NOMO-1 treated with DMSO at 0.1 percent for 48 hours (cell line): Measurements from ENCODE around the gene MKNK2.
"Not testable (repeated sequence)": the region's sequence is repeated elsewhere in the genome, so short reads cannot be mapped to it uniquely, and the experiment has no call there.

Source experiments
- DNase-seq: peaks from one replicate; lab custom pipeline; 2025; ENCODE audit not compliant: unreplicated experiment; lab: John Stamatoyannopoulos, UW

The MKNK2 gene

DNA sequence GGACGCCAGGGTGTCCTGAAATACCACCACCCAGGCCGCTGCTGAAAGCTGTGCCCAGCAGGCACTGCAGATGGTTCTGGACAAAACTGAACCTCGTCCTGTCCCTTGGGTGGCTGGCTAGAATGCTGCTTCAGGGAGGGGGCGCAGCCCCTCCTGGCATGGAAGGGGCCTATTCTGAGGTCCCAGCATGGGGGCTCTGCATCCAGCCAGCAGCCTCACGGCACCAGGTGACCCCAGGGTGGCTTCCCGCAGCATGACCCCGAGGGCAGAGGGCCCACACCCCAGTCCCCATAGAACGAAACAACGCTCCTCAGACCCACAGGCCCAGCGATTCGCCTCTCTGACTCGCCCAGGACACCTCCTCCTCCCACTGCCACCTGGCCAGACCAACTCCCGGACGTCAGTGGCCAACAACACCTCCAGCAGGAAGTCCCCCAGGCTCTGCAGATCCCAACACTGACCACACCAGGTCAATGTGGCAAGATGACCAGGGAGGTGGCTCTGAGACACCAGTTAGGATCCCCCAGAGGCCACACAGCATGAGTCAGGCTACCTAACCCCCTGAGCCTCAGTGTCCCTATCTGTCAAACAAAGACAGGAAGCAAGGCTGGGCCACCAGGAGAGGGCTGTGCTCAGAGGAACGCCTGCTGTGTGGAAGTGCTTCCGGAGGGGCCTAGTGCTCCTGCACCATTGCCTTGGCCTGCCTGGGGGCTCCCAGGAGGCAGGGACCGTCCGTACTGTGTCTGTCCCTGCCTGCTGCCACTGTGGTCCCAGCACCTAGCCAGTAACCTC lies 6.1 kb downstream of the MKNK2 start:
- DNase-seq, result no peak

DNA sequence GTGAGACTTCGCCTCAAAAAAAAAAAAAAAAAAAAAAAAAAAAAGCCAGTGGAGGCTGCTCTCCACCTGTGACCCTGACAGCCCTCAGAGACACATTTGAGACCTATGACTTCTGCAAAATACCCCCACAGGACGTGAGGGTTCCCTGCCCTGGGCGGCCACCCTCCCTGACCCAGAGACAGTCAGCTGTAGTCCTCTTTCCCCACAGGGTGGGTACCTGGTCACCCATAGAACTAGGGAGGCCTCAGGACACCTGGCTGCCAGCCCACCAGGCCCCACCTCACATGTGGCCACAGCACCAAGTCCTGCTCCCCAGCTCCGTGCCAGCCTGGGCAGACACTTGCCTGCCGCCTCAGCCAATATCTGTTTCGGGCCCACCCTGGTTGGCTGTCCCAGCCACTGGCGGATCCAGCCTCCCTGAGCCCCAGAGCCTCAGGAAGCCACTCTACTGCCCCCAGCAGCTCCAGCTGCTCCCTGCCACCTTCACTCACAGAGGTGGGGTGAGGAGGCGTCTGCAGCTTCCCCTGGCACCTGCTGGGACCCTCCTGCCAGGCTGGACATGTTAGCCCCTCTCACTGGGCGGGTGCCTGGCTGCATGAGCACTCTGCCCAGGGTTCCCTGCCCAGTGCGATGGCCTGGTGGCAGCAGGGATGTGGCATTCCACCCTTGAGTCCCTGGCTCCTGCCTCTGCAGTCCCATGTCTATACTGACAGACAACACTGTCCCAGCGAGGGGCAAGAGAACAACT lies 6.9 kb downstream of the MKNK2 start:
- no peak for DNase-seq

DNA sequence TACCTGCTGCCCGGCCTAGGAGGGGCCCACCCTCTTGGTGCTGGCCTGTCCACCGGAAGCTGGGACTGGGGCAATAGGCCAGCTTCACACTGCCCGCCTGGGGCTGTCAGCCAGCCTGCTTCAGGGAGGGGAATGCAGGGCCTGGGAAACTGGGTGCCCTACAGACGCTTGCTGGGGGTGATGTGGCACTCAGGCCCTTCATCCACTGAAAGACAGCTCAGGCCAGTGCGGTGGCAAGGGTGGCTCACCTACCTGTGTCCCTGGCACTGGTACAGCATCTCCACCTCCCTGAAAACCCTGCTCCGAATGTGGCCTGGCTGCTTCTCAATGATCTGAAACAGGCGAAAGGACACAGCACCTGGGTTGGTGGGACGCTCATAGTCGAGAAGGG lies 7.8 kb downstream of the MKNK2 start:
- DNase-seq, result no peak

DNA sequence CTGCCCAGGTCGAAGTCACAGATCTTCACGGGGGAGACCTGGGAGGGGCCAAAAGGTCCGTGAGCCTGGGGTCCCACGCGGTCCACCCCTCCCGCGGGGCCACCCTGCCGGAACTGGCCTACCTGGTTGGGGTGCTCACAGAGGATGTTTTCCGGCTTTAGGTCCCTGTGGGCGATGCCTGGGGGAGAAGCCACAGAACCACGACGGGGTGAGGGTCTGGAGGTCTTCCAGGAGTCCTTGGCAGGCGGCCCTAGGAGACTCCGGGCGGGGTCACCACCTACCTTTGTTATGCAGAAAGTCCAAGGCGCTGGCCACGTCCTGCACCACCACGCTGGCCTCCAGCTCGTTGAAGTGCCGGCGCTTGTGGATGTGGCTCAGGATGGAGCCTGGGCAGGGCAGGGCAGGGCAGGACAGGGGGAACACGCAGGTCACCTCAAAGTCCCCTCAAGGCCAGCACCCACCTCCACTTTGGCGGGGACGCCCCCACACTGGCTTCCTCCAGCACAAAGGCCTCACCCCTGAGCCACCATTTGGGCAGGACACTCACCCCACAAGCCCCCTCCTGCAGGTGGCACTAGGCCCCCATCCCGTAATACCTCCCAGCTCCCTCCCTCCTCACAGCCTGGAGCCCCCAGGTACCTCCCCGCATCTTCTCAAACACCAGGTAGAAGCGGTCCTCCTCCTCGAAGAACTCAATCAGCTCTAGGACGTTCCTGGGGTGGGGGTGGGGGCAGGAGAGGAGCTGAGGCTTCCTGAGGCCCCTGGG lies 8.4 kb downstream of the MKNK2 start:
- no peak for DNase-seq

GRCh38 chr19:2041683-2042484 lies 9.2 kb downstream of the MKNK2 start:
- peak; percentile 92 for DNase-seq

- no peak for DNase-seq
Measured at GRCh38 chr19:2041433-2041682, 9.7 kb downstream of the MKNK2 start.

DNA sequence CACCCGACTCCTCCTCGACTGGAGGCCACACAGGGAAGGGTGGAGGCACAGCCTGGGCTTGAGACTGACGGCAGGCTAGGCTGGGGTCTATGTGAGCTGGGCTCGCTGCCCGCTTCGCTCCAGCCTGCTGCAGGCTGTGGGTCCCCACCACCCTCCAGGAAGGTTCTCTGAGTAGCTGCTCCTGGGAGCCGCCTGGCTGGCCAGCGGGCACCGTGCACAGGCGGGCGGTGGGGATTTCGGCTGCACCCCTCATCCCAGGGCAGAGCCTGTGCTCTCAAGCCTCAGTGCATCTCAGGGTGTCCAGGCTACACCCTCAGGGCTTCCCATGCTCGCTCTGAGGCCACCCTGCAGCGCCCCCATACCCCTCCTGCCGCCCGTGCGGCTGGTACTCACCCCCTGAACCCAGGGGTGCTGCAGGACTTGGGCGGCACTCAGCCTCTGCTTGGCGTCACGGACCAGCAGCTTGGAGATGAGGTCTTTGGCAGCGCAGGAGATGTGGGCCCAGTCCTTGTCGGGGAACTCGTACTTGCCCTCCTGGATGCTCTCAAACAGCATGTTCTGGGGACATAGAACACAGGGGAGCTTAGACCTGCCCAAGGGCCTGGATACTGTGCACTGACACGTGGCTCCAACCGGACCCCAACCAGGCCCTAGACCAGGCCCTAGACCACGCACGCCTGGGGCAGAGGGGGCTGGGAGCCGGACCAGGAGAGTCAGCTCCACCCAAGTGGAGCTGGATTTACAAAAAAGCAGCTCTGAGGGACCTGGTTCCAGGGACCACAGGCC lies 10.2 kb downstream of the MKNK2 start:
- DNase-seq, result no peak

DNA sequence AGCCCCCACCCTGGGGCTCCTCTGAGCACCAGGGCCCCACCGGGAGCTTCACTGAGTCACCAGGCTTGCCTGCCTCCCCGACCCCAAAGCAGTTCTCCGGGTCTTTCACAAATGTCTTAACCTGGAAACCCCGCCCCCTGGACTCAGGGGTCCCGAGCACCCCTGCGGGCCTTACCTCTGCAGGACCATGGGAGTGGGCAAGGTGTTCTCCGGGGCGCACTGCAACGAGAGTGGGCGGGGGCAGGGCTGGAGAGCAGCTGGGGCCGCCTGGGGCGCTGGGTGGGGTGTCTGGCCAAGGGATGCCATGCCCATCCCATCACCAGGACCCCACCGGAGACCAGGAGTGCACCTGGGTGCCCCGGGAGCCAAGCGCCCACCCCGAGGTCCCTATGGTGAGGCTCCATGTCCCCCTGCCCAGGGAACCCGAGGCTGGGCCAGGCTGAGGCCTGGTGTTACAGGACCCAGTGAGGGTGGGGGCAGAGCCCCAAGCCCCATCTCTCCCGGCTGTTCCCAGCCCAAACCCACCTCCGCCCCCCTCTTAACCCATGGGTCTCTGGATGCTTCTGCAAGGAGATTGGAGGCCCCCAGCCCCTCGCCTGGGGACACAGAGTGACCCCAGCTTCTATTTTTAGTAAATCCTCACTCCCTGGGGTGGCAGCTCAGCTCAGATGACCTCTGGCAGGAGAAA lies 10.9 kb downstream of the MKNK2 start:
- DNase-seq, result no peak

GRCh38 chr19:2039089-2039958 lies 11.7 kb downstream of the MKNK2 start:
- no peak for DNase-seq

GRCh38 chr19:2038284-2039088 lies 12.6 kb downstream of the MKNK2 start:
- DNase-seq, result no peak

- no peak for DNase-seq
Measured at GRCh38 chr19:2037651-2038255, 13.3 kb downstream of the MKNK2 start.

DNA sequence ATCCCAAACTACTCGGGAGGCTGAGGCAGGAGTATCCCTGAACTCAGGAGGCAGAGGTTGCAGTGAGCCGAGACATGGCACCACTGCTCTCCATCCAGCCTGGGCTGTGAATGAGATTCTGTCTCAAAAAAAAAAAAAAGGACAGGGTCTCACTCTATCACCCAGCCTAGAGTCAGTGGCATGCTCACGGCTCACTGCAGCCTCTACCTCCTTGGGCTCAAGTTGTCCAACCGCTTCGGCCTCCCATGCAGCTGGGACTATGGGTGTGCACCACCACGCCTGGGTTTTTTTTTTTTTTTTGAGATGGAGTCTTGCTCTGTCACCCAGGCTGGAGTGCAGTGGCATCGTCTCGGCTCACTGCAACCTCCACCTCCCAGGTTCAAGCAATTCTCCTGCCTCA lies 14.6 kb downstream of the MKNK2 start:
- no peak for DNase-seq

GRCh38 chr19:2035590-2035991 lies 15.5 kb downstream of the MKNK2 start:
- no peak for DNase-seq

- no peak for DNase-seq
Measured at GRCh38 chr19:2034729-2035589, 16.1 kb downstream of the MKNK2 start.

DNA sequence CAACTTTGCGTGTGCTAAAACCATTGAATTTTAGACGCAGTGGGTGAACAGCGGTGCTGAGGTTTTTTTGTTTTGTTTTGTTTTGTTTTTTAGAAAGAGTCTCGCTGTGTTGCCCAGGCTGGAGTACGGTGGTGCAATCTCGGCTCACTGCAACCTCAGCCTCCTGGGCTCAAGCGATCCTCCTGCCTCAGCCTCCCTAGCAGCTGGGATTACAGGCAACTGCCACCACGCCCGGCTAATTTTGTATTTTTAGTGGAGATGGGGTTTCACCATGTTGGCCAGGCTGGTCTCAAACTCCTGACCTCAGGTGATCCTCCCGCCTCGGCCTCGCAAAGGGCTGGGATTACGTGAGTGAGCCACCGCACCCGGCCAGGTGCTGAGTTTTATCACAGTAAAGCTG lies 16.8 kb downstream of the MKNK2 start:
- not testable (repeated sequence) for DNase-seq

DNA sequence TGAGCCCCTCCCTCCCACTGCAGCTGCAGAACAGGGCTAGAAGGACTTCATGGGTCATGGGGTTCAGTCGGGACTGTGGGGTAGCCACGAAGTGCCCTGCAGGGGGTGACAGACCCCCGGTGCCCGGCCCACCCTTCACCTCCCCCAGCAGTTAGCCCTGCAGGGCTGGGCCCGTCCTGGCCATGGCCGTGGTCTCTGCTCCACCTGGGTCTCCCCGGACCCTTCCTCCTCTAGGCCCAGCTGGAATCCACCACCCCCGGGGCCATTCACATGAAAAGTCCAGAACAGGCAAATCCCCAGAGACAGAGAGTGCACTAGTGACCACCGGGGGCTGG lies 17.3 kb downstream of the MKNK2 start:
- no peak for DNase-seq
